T-cell (primary cell): ENCODE results near the gene DHRS9. TPM values are rescaled to one million over a fixed set of nuclear protein-coding genes. Genes with fewer than 3 reads are reported as not detected.

ENCODE experiments used
- ATAC-seq, 4 experiments: fragments of 200-7000 bp in 3 of 4; fragments of 150-1000 bp in 1 of 4; cut with Tn5 transposase; replicated peaks in 1 of 4; 1 replicate in 3 of 4; 2 replicates in 1 of 4; pipeline ENCODE4 v1.10.0; 2021; ENCODE audit warnings: moderate library complexity in 3 of 4, mild to moderate bottlenecking in 2 of 4, moderate number of reproducible peaks in 1 of 4
- CTCF ChIA-PET, 2 donors: fragments of 300-600 bp; sonication (Branson Sonifier 250); formaldehyde crosslinking; loops; one replicate each; lab custom pipeline; 2022; ENCODE audit warnings: antibody characterized with exemption in 2 of 2; lab: Charles Lee
- POLR2A ChIA-PET, 2 donors: fragments of 300-600 bp; sonication (Branson Sonifier 250); formaldehyde crosslinking; loops; one replicate each; lab custom pipeline; 2022; ENCODE audit warnings: antibody characterized with exemption in 2 of 2; lab: Charles Lee
- DNase-seq, 35 experiments: peaks; one replicate each; pipeline versions ENCODE4 v3.0.0 to v3.0.0-alpha.2; 2013 to 2023
- H3K27ac ChIP-seq: one replicate; pipeline ENCODE4 v1.5.1; 2013; ENCODE audit warnings: low read length
- H3K27me3 ChIP-seq, 2 experiments: replicated peaks in 1 of 2; 1 replicate in 1 of 2; 2 replicates in 1 of 2; pipeline versions ENCODE4 v1.6.1 to v1.7.0; 2013; ENCODE audit warnings: low read length in 1 of 2, mixed read lengths in 1 of 2; ENCODE audit not compliant: control insufficient read depth in 2 of 2, insufficient read depth in 2 of 2; ENCODE audit errors: extremely low read depth in 1 of 2
- H3K36me3 ChIP-seq, 2 donors: 1 replicate in 1 of 2; 2 replicates in 1 of 2; pipeline versions ENCODE4 v1.6.1 to v1.7.0; 2013; ENCODE audit warnings: low read length in 1 of 2; ENCODE audit not compliant: control insufficient read depth in 2 of 2, insufficient read depth in 1 of 2; ENCODE audit errors: extremely low read depth in 1 of 2
- H3K4me1 ChIP-seq, 2 experiments: 1 replicate in 1 of 2; 2 replicates in 1 of 2; pipeline versions ENCODE4 v1.6.1 to v1.7.0; 2013; ENCODE audit warnings: low read length in 2 of 2, mixed read lengths in 1 of 2; ENCODE audit not compliant: insufficient read depth in 2 of 2, control insufficient read depth in 1 of 2; ENCODE audit errors: extremely low read depth in 1 of 2
- H3K4me3 ChIP-seq, 2 donors: 1 replicate in 1 of 2; 2 replicates in 1 of 2; pipeline versions ENCODE4 v1.5.1 to v1.7.0; 2013; ENCODE audit warnings: mild to moderate bottlenecking in 2 of 2, low read length in 1 of 2, moderate library complexity in 1 of 2; ENCODE audit not compliant: control insufficient read depth in 1 of 2; ENCODE audit errors: extremely low read depth in 1 of 2
- H3K9me3 ChIP-seq: 2 replicates; pipeline ENCODE4 v1.7.0; 2013
- H3K27ac Mint-ChIP-seq, 2 donors: one replicate each; pipeline ENCODE4 v1.8.0; 2020 to 2021; ENCODE audit warnings: mild to moderate bottlenecking in 2 of 2, mixed read lengths in 2 of 2
- H3K27me3 Mint-ChIP-seq, 2 donors: one replicate each; pipeline ENCODE4 v1.8.0; 2021 to 2022; ENCODE audit warnings: mixed read lengths in 2 of 2
- H3K36me3 Mint-ChIP-seq: one replicate; pipeline ENCODE4 v1.8.0; 2021; ENCODE audit warnings: mixed read lengths
- H3K4me1 Mint-ChIP-seq, 3 donors: one replicate each; pipeline ENCODE4 v1.8.0; 2020 to 2022; ENCODE audit warnings: mixed read lengths in 3 of 3, mild to moderate bottlenecking in 1 of 3
- H3K4me3 Mint-ChIP-seq, 3 donors: one replicate each; pipeline ENCODE4 v1.8.0; 2020 to 2022; ENCODE audit warnings: mild to moderate bottlenecking in 3 of 3, mixed read lengths in 3 of 3, moderate library complexity in 3 of 3
- H3K9me3 Mint-ChIP-seq, 3 donors: one replicate each; pipeline ENCODE4 v1.8.0; 2020 to 2022; ENCODE audit warnings: mixed read lengths in 3 of 3
- WGBS: methylation state at CpG from one replicate; pipeline ENCODE4 v1.1.5; 2013; ENCODE audit warnings: missing lambda C conversion rate; ENCODE audit not compliant: insufficient coverage; 5-methylcytosine and 5-hydroxymethylcytosine counted together
- total RNA-seq, 35 experiments: library from RNA in 6 of 35; stranded (reverse) in 6 of 35; fragments of 120-200 nt in 1 of 35; gene quantifications; one replicate each; pipeline versions ENCODE4 v1.2.1 to v1.2.4 and lab custom pipeline; 2013 to 2026

Gene DHRS9
- total RNA-seq, 5 donors from 2014 or later (not counting 1 experiment from before 2014, with no cell fraction given) = not detected

GRCh38 chr2:169034256-169034655 is 35.1 kb upstream of the DHRS9 start:
- H3K27ac Mint-ChIP-seq = peak overlapping the region in 1 of 2 donors; percentile 35
- ATAC-seq = peak in 1 of 4 experiments; percentile 71

GRCh38 chr2:169034984-169035544 is 34.3 kb upstream of the DHRS9 start:
- no peaks in the 10 kb centered on the region for H3K36me3 ChIP-seq
- no peak for DNase-seq
- no peak overlapping the region for H3K27ac ChIP-seq
- Mint-ChIP-seq H3K4me3 (no peak overlapping the region), H3K9me3 (peaks cover 3 to 14% (median 8%) of the 10 kb centered on the region in 3 donors), H3K27me3 (no peaks in the 10 kb centered on the region), H3K36me3 (no peaks in the 10 kb centered on the region), H3K4me1 (peaks cover 7 to 12% (median 11%) of the 10 kb centered on the region in 3 donors), H3K27ac (no peak overlapping the region)
- POLR2A ChIA-PET = no interaction called here
- H3K27me3 ChIP-seq = no peaks in the 10 kb centered on the region
- no peak overlapping the region for H3K4me3 ChIP-seq
- CTCF ChIA-PET = no interaction called here
- no peaks in the 10 kb centered on the region for H3K9me3 ChIP-seq
- no peak for ATAC-seq
- H3K4me1 ChIP-seq = no peaks in the 10 kb centered on the region

More at GRCh38 chr2:169034256-169034655, 35.1 kb upstream of the DHRS9 start:
- H3K36me3 ChIP-seq = no peaks in the 10 kb centered on the region
- no peaks in the 10 kb centered on the region for H3K4me1 ChIP-seq
- no peak overlapping the region for H3K4me3 ChIP-seq
- H3K27me3 ChIP-seq = no peaks in the 10 kb centered on the region
- no peaks in the 10 kb centered on the region for H3K27me3 Mint-ChIP-seq
- WGBS = no CpG with 5 or more reads among the region's 1 CpG
- no peak for DNase-seq
- peaks cover 3 to 14% (median 8%) of the 10 kb centered on the region in 3 donors for H3K9me3 Mint-ChIP-seq
- no peak overlapping the region for H3K4me3 Mint-ChIP-seq
- H3K27ac ChIP-seq = no peak overlapping the region
- H3K9me3 ChIP-seq = no peaks in the 10 kb centered on the region
- CTCF ChIA-PET = no interaction called here
- peaks cover 7 to 11% (median 9%) of the 10 kb centered on the region in 3 donors for H3K4me1 Mint-ChIP-seq
- POLR2A ChIA-PET = no interaction called here
- no peaks in the 10 kb centered on the region for H3K36me3 Mint-ChIP-seq

- POLR2A ChIA-PET = no interaction called here
- no peak overlapping the region for H3K4me3 Mint-ChIP-seq
- no peaks in the 10 kb centered on the region for H3K4me1 ChIP-seq
- no peaks in the 10 kb centered on the region for H3K36me3 Mint-ChIP-seq
- no peak overlapping the region for H3K4me3 ChIP-seq
- H3K27me3 ChIP-seq = no peaks in the 10 kb centered on the region
- no peak overlapping the region for H3K27ac ChIP-seq
- no peaks in the 10 kb centered on the region for H3K27me3 Mint-ChIP-seq
- no peaks in the 10 kb centered on the region for H3K9me3 ChIP-seq
- H3K4me1 Mint-ChIP-seq = peaks cover 7 to 12% (median 11%) of the 10 kb centered on the region in 3 donors
- no peaks in the 10 kb centered on the region for H3K36me3 ChIP-seq
- CTCF ChIA-PET = no interaction called here
- ATAC-seq (no peak), DNase-seq (no peak)
- no CpG with 5 or more reads among the region's 1 CpG for WGBS
- H3K9me3 Mint-ChIP-seq = peaks cover 3 to 14% (median 8%) of the 10 kb centered on the region in 3 donors
- no peak overlapping the region for H3K27ac Mint-ChIP-seq
Observed at GRCh38 chr2:169035887-169036286, 33.5 kb upstream of the DHRS9 start.

GRCh38 chr2:169036736-169037440 is 32.5 kb upstream of the DHRS9 start:
- WGBS = 80% methylated on average over 1 of the region's 4 CpGs
- Mint-ChIP-seq H3K4me3 (no peak overlapping the region), H3K27me3 (no peaks in the 10 kb centered on the region), H3K9me3 (peaks cover 5 to 14% (median 8%) of the 10 kb centered on the region in 3 donors), H3K36me3 (no peaks in the 10 kb centered on the region), H3K27ac (no peak overlapping the region), H3K4me1 (peaks cover 7 to 16% (median 16%) of the 10 kb centered on the region in 3 donors)
- no peak overlapping the region for H3K4me3 ChIP-seq
- no peaks in the 10 kb centered on the region for H3K4me1 ChIP-seq
- no peaks in the 10 kb centered on the region for H3K9me3 ChIP-seq
- ATAC-seq = no peak
- ChIA-PET POLR2A (no interaction called here), CTCF (no interaction called here)
- no peaks in the 10 kb centered on the region for H3K27me3 ChIP-seq
- H3K36me3 ChIP-seq = no peaks in the 10 kb centered on the region
- no peak overlapping the region for H3K27ac ChIP-seq
- DNase-seq = no peak

- Histone ChIP-seq H3K4me1 (no peaks in the 10 kb centered on the region), H3K27ac (no peak overlapping the region), H3K36me3 (no peaks in the 10 kb centered on the region), H3K27me3 (no peaks in the 10 kb centered on the region), H3K4me3 (no peak overlapping the region), H3K9me3 (no peaks in the 10 kb centered on the region)
- H3K27ac Mint-ChIP-seq = no peak overlapping the region
- no peaks in the 10 kb centered on the region for H3K27me3 Mint-ChIP-seq
- POLR2A ChIA-PET = no interaction called here
- H3K36me3 Mint-ChIP-seq = peaks cover 9% of the 10 kb centered on the region
- 62% methylated on average over 2 of the region's 2 CpGs for WGBS
- ATAC-seq (no peak), DNase-seq (no peak)
- H3K4me1 Mint-ChIP-seq = peaks cover 7 to 16% (median 16%) of the 10 kb centered on the region in 3 donors
- H3K4me3 Mint-ChIP-seq = no peak overlapping the region
- peaks cover 4 to 20% (median 16%) of the 10 kb centered on the region in 3 donors for H3K9me3 Mint-ChIP-seq
- CTCF ChIA-PET = no interaction called here
Observed at GRCh38 chr2:169038338-169038757, 31.0 kb upstream of the DHRS9 start.

GRCh38 chr2:169039702-169040101 is 29.7 kb upstream of the DHRS9 start:
- Histone ChIP-seq H3K4me3 (no peak overlapping the region), H3K4me1 (no peaks in the 10 kb centered on the region), H3K9me3 (no peaks in the 10 kb centered on the region), H3K27me3 (peaks cover 0 to 3% of the 10 kb centered on the region in 2 experiments), H3K27ac (no peak overlapping the region), H3K36me3 (no peaks in the 10 kb centered on the region)
- DNase-seq (no peak), ATAC-seq (no peak)
- WGBS = 46% methylated on average over 2 of the region's 4 CpGs
- Mint-ChIP-seq H3K9me3 (peaks cover 3 to 20% (median 18%) of the 10 kb centered on the region in 3 donors), H3K27me3 (no peaks in the 10 kb centered on the region), H3K4me1 (peaks cover 0 to 10% (median 7%) of the 10 kb centered on the region in 3 donors), H3K27ac (no peak overlapping the region), H3K4me3 (no peak overlapping the region), H3K36me3 (peaks cover 12% of the 10 kb centered on the region)
- ChIA-PET POLR2A (no interaction called here), CTCF (no interaction called here)
